ENCODE results near the gene AKAP8L.

GRCh38 chr19:15442142-15442920, 23.5 kb upstream of the AKAP8L start:
- no peak for TF ChIP-seq CTCF (IDR thresholded peaks at IDR 0.05)
- no peak for TF ChIP-seq POLR2A (IDR thresholded peaks at IDR 0.05; ENCODE audit: low read depth)

Measured in esophagus muscularis mucosa (tissue), 3 donors.